Cardiac muscle cell (in vitro differentiated cells and primary cell): ENCODE results near the gene JPH4. TPM values are rescaled to one million over a fixed set of nuclear protein-coding genes. Genes with fewer than 3 reads are reported as not detected.
"Not testable (repeated sequence)": the region's sequence is repeated elsewhere in the genome, so short reads cannot be mapped to it uniquely, and the experiment has no call there.

Experiments
- DNase-seq, 2 donors: peaks; one replicate each; pipeline versions ENCODE4 v3.0.0 to v3.0.0-alpha.2; 2010 to 2017; ENCODE audit warnings: low read depth in 1 of 2, low spot score in 1 of 2
- H3K27ac ChIP-seq: fragments of 200-600 bp; sonication (generic); 2 replicates; pipeline ENCODE4 v1.5.1; 2016
- H3K27me3 ChIP-seq: fragments of 200-600 bp; sonication (generic); 2 replicates; pipeline ENCODE4 v1.6.0; 2016; ENCODE audit warnings: control low read depth
- H3K36me3 ChIP-seq: fragments of 200-600 bp; sonication (generic); 2 replicates; pipeline ENCODE4 v1.5.1; 2016; ENCODE audit warnings: control low read depth
- H3K4me1 ChIP-seq: fragments of 200-600 bp; sonication (generic); 2 replicates; pipeline ENCODE4 v1.8.1; 2017; ENCODE audit warnings: low read depth, mild to moderate bottlenecking, mixed run types
- H3K4me3 ChIP-seq: fragments of 200-600 bp; sonication (generic); 2 replicates; pipeline ENCODE4 v1.5.1; 2016; ENCODE audit warnings: mild to moderate bottlenecking
- H3K9me3 ChIP-seq: fragments of 200-600 bp; sonication (generic); 2 replicates; pipeline ENCODE4 v1.5.1; 2017; ENCODE audit warnings: low read depth, mild to moderate bottlenecking, control low read depth
- CTCF ChIP-seq: IDR thresholded peaks from 2 replicates; pipeline ENCODE4 v1.5.1; 2012; ENCODE audit warnings: low read depth, mild to moderate bottlenecking, low read length
- polyA plus RNA-seq: library from polyadenylated mRNA; unstranded; fragments of >200 nt; fragmentation: Nextera tagmentation; extraction: Ambion mirVana; gene quantifications from 2 replicates; pipeline ENCODE4 v1.2.1, GENCODE V29; 2016
- total RNA-seq: library from RNA; depleted of rRNA; stranded (reverse); fragments of >200 nt; gene quantifications from 2 replicates; pipeline ENCODE4 v1.2.3, GENCODE V29; 2016

Gene JPH4
- total and polyA plus RNA-seq, 2 experiments from 2014 or later: 0.53 to 0.63 TPM

- H3K27ac ChIP-seq: no peak overlapping the region
- peaks cover 3% of the 10 kb centered on the region for H3K4me1 ChIP-seq
- H3K36me3 ChIP-seq: no peaks in the 10 kb centered on the region
- no peaks in the 10 kb centered on the region for H3K9me3 ChIP-seq
- no peak for DNase-seq
- H3K4me3 ChIP-seq: no peak overlapping the region
- no peak for TF ChIP-seq CTCF
- no peaks in the 10 kb centered on the region for H3K27me3 ChIP-seq
These were observed 11.0 kb upstream of the JPH4 start for GRCh38 chr14:23589606-23590005.

GRCh38 chr14:23588884-23589598 lies 10.5 kb upstream of the JPH4 start:
- Histone ChIP-seq H3K9me3 (no peaks in the 10 kb centered on the region), H3K4me3 (no peak overlapping the region), H3K27me3 (no peaks in the 10 kb centered on the region), H3K27ac (no peak overlapping the region), H3K36me3 (no peaks in the 10 kb centered on the region), H3K4me1 (peaks cover 3% of the 10 kb centered on the region)
- peak; percentile 82 for TF ChIP-seq CTCF
- peak; percentile 92 to 93 for DNase-seq

GRCh38 chr14:23584527-23585203 lies 6.1 kb upstream of the JPH4 start:
- H3K9me3 ChIP-seq, H3K27ac ChIP-seq, H3K4me1 ChIP-seq, DNase-seq, H3K27me3 ChIP-seq, H3K36me3 ChIP-seq, H3K4me3 ChIP-seq: not testable (repeated sequence)

GRCh38 chr14:23583761-23584526 lies 5.4 kb upstream of the JPH4 start:
- not testable (repeated sequence) for H3K4me1 ChIP-seq, DNase-seq
- peaks cover 11% of the 10 kb centered on the region for H3K27me3 ChIP-seq

GRCh38 chr14:23582906-23583760 lies 4.5 kb upstream of the JPH4 start:
- no peak for DNase-seq
- H3K4me3 ChIP-seq: no peak overlapping the region
- no peak for TF ChIP-seq CTCF
- H3K9me3 ChIP-seq: no peaks in the 10 kb centered on the region
- H3K4me1 ChIP-seq: no peaks in the 10 kb centered on the region
- no peak overlapping the region for H3K27ac ChIP-seq
- peaks cover 19% of the 10 kb centered on the region for H3K27me3 ChIP-seq
- H3K36me3 ChIP-seq: no peaks in the 10 kb centered on the region

More at GRCh38 chr14:23583761-23584526, 5.4 kb upstream of the JPH4 start:
- H3K36me3 ChIP-seq, H3K4me3 ChIP-seq, H3K27ac ChIP-seq, H3K9me3 ChIP-seq: not testable (repeated sequence)

GRCh38 chr14:23580948-23581281 lies 2.3 kb upstream of the JPH4 start:
- TF ChIP-seq CTCF: no peak
- Histone ChIP-seq H3K4me1 (peaks cover 5% of the 10 kb centered on the region), H3K27me3 (peaks cover 41% of the 10 kb centered on the region), H3K9me3 (no peaks in the 10 kb centered on the region), H3K4me3 (no peak overlapping the region), H3K36me3 (no peaks in the 10 kb centered on the region), H3K27ac (no peak overlapping the region)
- DNase-seq: no peak
